Neuronal stem cell (in vitro differentiated cells): ENCODE measurements around the gene SPAAR.
"Not testable (repeated sequence)": the region's sequence is repeated elsewhere in the genome, so short reads cannot be mapped to it uniquely, and the experiment has no call there.

Experiments
- DNase-seq: peaks from one replicate; pipeline ENCODE4 v3.0.0-alpha.2; 2013; ENCODE audit warnings: low spot score
- H2AFZ ChIP-seq: one replicate; pipeline ENCODE4 v1.6.1; 2013; ENCODE audit warnings: mild to moderate bottlenecking, low read length, inconsistent platforms
- H2AK5ac ChIP-seq: 2 replicates; pipeline ENCODE4 v1.6.1; 2013; ENCODE audit warnings: low read depth, mild to moderate bottlenecking, inconsistent platforms, low read length, moderate library complexity, mixed read lengths
- H2BK120ac ChIP-seq: 2 replicates; pipeline ENCODE4 v1.6.1; 2013; ENCODE audit warnings: low read depth, mild to moderate bottlenecking, inconsistent platforms, low read length, moderate library complexity, mixed read lengths
- H2BK12ac ChIP-seq: one replicate; pipeline ENCODE4 v1.6.1; 2013; ENCODE audit warnings: low read length, inconsistent platforms
- H2BK15ac ChIP-seq: 2 replicates; pipeline ENCODE4 v1.6.1; 2013; ENCODE audit warnings: mild to moderate bottlenecking, low read length, inconsistent platforms, mixed read lengths
- H2BK5ac ChIP-seq: one replicate; pipeline ENCODE4 v1.6.1; 2013; ENCODE audit warnings: inconsistent platforms, mild to moderate bottlenecking, low read length, moderate library complexity
- H3K14ac ChIP-seq: one replicate; pipeline ENCODE4 v1.6.1; 2013; ENCODE audit warnings: low read length, inconsistent platforms
- H3K18ac ChIP-seq: 2 replicates; pipeline ENCODE4 v1.6.1; 2013; ENCODE audit warnings: low read length, inconsistent platforms
- H3K23ac ChIP-seq: 2 replicates; pipeline ENCODE4 v1.6.1; 2013; ENCODE audit warnings: low read depth, mild to moderate bottlenecking, mixed read lengths, low read length, inconsistent platforms; ENCODE audit not compliant: poor library complexity
- H3K27ac ChIP-seq: replicated peaks from 3 replicates; pipeline ENCODE4 v1.5.1; 2013; ENCODE audit warnings: low read length, inconsistent platforms
- H3K27me3 ChIP-seq, 3 experiments: 2 replicates each; pipeline ENCODE4 v1.6.1; 2013; ENCODE audit warnings: low read length in 3 of 3, mild to moderate bottlenecking in 2 of 3, inconsistent platforms in 1 of 3, low read depth in 1 of 3, mixed read lengths in 1 of 3, moderate library complexity in 1 of 3; ENCODE audit not compliant: control insufficient read depth in 3 of 3, insufficient read depth in 3 of 3
- H3K36me3 ChIP-seq, 2 donors: replicated peaks in 1 of 2; 2 replicates each; pipeline ENCODE4 v1.6.1; 2013; ENCODE audit warnings: low read length in 2 of 2; ENCODE audit not compliant: control insufficient read depth in 2 of 2, insufficient read depth in 2 of 2
- H3K4ac ChIP-seq: 2 replicates; pipeline ENCODE4 v1.6.1; 2013; ENCODE audit warnings: inconsistent platforms, mild to moderate bottlenecking, low read length, moderate library complexity
- H3K4me1 ChIP-seq, 2 donors: 1 replicate in 1 of 2; 2 replicates in 1 of 2; pipeline ENCODE4 v1.6.1; 2013; ENCODE audit warnings: low read length in 2 of 2, low read depth in 1 of 2; ENCODE audit not compliant: control insufficient read depth in 2 of 2, insufficient read depth in 1 of 2
- H3K4me2 ChIP-seq: one replicate; pipeline ENCODE4 v1.6.1; 2013; ENCODE audit warnings: mild to moderate bottlenecking, low read length, inconsistent platforms; ENCODE audit not compliant: insufficient read depth, poor library complexity, severe bottlenecking
- H3K4me3 ChIP-seq, 2 donors: 2 replicates each; pipeline ENCODE4 v1.5.1; 2013; ENCODE audit warnings: low read length in 2 of 2, mild to moderate bottlenecking in 2 of 2, inconsistent platforms in 1 of 2, moderate library complexity in 1 of 2
- H3K79me1 ChIP-seq: one replicate; pipeline ENCODE4 v1.6.1; 2013; ENCODE audit warnings: low read depth, mild to moderate bottlenecking, inconsistent platforms, low read length, moderate library complexity
- H3K9ac ChIP-seq: one replicate; pipeline ENCODE4 v1.6.1; 2013; ENCODE audit warnings: mild to moderate bottlenecking, low read depth, low read length, inconsistent platforms; ENCODE audit not compliant: poor library complexity
- H3K9me3 ChIP-seq, 2 donors: replicated peaks in 1 of 2; 2 replicates each; pipeline versions ENCODE3 to v1.6.1; 2013; ENCODE audit warnings: low read length in 2 of 2, mild to moderate bottlenecking in 2 of 2, inconsistent platforms in 1 of 2, low read depth in 1 of 2, mixed read lengths in 1 of 2, moderate library complexity in 1 of 2; ENCODE audit not compliant: control insufficient read depth in 2 of 2, insufficient read depth in 1 of 2
- H4K8ac ChIP-seq: one replicate; pipeline ENCODE4 v1.6.1; 2013; ENCODE audit warnings: low read depth, mild to moderate bottlenecking, inconsistent platforms, low read length, moderate library complexity
- H4K91ac ChIP-seq: one replicate; pipeline ENCODE4 v1.6.1; 2013; ENCODE audit warnings: low read length, low read depth, mild to moderate bottlenecking, inconsistent platforms; ENCODE audit not compliant: poor library complexity
- WGBS, 2 donors: extraction: QIAGEN DNeasy Blood & Tissue Kit; methylation state at CpG; one replicate each; pipeline ENCODE4 v1.1.7; 2013; ENCODE audit warnings: missing lambda C conversion rate in 2 of 2, mixed read lengths in 1 of 2; ENCODE audit not compliant: insufficient read length in 2 of 2, insufficient replicate concordance in 1 of 2; ENCODE audit errors: extremely low coverage in 2 of 2; 5-methylcytosine and 5-hydroxymethylcytosine counted together

Gene SPAAR

DNA sequence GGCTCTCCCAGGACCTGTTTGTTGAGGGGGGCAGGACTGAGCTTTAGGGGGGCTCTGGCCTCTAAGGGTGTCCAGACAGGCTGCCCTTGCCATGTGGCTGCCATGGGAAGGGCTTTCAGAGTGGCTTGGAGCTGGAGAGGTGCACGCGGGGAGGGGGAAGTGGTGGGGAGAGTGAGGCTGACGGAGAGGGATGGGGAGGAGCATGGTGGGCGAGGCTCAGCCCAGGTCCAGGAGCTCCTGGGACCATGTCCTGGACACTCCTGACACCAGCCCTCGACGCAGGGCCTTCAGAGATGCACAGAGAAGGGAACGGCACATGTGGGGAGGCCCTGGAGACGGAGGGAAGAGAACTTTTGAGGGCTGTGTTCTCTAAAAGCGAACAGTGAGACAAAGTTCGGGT, 2.4 kb downstream of the SPAAR start:
- no peak overlapping the region for H2AFZ ChIP-seq
- H3K14ac ChIP-seq: peak overlapping the region; percentile 59
- H3K4ac ChIP-seq: no peak overlapping the region
- H2BK15ac ChIP-seq: peak overlapping the region; percentile 21
- peaks cover 26 to 35% of the 10 kb centered on the region in 2 donors for H3K4me1 ChIP-seq
- H3K9ac ChIP-seq: no peak overlapping the region
- no peak overlapping the region for H3K4me3 ChIP-seq
- no peak overlapping the region for H4K91ac ChIP-seq
- WGBS, 2 donors: no CpG with 5 or more reads among the region's 10 CpGs
- H2BK120ac ChIP-seq: no peak overlapping the region
- H4K8ac ChIP-seq: no peak overlapping the region
- H2BK5ac ChIP-seq: no peak overlapping the region
- H3K36me3 ChIP-seq: no peaks in the 10 kb centered on the region
- no peaks in the 10 kb centered on the region for H3K9me3 ChIP-seq
- no peak for DNase-seq
- no peak overlapping the region for H3K23ac ChIP-seq
- H2AK5ac ChIP-seq: peak overlapping the region; percentile 17
- no peaks in the 10 kb centered on the region for H3K27me3 ChIP-seq
- H3K79me1 ChIP-seq: no peaks in the 10 kb centered on the region
- H3K18ac ChIP-seq: peak overlapping the region; percentile 68
- no peak overlapping the region for H3K27ac ChIP-seq
- H2BK12ac ChIP-seq: no peak overlapping the region
- H3K4me2 ChIP-seq: no peak overlapping the region

DNA sequence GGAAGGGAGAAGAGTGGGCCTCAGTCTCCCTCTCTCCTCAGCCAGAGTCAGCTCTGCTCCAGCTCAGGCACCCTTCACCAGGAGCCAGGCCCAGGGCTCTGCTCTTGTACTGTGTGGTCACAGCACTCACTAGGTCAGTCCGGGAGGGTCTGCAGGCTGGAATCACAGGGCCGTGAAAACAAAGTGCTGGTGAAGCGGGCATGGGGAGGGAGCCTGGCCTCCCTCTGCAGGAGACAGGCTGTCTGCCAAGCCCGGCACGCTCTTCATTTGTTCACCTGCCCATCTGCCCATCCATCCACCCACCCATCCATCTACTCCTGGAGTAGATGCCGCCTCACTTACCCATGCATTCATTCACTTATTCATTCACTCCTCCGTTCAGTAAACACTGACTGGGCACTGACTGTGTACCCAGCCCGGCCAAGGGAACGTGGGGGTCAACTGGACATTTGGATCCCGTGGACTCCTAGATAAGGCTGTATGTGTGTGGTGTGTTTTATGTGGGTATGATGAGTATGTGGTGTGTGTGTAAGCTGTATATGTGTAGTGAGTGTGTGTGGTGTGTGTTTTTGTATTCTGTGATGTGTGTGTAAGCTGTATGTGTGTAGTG, 3.6 kb downstream of the SPAAR start:
- no peak overlapping the region for H3K4me2 ChIP-seq
- no peak overlapping the region for H3K23ac ChIP-seq
- no peak overlapping the region for H2BK12ac ChIP-seq
- H2AFZ ChIP-seq: no peak overlapping the region
- H2BK15ac ChIP-seq: no peak overlapping the region
- H2BK5ac ChIP-seq: no peak overlapping the region
- peak overlapping the region; percentile 30 for H3K18ac ChIP-seq
- H4K91ac ChIP-seq: no peak overlapping the region
- DNase-seq: no peak
- no peak overlapping the region for H3K4ac ChIP-seq
- H3K36me3 ChIP-seq: no peaks in the 10 kb centered on the region
- no peak overlapping the region for H3K14ac ChIP-seq
- peaks cover 16 to 24% of the 10 kb centered on the region in 2 donors for H3K4me1 ChIP-seq
- no peak overlapping the region for H2BK120ac ChIP-seq
- no peak overlapping the region for H3K4me3 ChIP-seq
- H3K27ac ChIP-seq: no peak overlapping the region
- H3K27me3 ChIP-seq: no peaks in the 10 kb centered on the region
- no peak overlapping the region for H2AK5ac ChIP-seq
- no peaks in the 10 kb centered on the region for H3K79me1 ChIP-seq
- H3K9me3 ChIP-seq: no peaks in the 10 kb centered on the region
- H3K9ac ChIP-seq: no peak overlapping the region
- no peak overlapping the region for H4K8ac ChIP-seq
- WGBS, 2 donors: no CpG with 5 or more reads among the region's 10 CpGs

DNA sequence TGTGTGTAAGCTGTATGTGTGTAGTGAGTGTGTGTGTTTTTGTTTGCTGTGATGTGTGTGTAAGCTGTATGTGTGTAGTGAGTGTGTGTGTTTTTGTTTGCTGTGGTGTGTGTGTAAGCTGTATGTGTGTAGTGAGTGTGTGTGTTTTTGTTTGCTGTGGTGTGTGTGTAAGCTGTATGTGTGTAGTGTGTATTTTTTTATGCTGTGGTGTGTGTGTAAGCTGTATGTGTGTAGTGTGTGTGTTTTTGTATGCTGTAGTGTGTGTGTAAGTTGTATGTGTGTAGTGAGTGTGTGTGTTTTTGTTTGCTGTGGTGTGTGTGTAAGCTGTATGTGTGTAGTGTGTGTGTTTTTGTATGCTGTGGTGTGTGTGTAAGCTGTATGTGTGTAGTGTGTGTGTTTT, 4.1 kb downstream of the SPAAR start:
- not testable (repeated sequence) for H3K14ac ChIP-seq, H3K4me3 ChIP-seq, H3K4ac ChIP-seq, H2AK5ac ChIP-seq, H3K79me1 ChIP-seq, H3K36me3 ChIP-seq, H3K4me2 ChIP-seq, H2BK12ac ChIP-seq, H4K91ac ChIP-seq, H3K9me3 ChIP-seq, H2AFZ ChIP-seq, H3K27me3 ChIP-seq, H3K9ac ChIP-seq, H3K18ac ChIP-seq, H3K27ac ChIP-seq, H2BK15ac ChIP-seq, H4K8ac ChIP-seq, DNase-seq, H2BK120ac ChIP-seq, H2BK5ac ChIP-seq, H3K23ac ChIP-seq
- H3K4me1 ChIP-seq: peaks cover 10 to 18% of the 10 kb centered on the region in 2 donors

DNA sequence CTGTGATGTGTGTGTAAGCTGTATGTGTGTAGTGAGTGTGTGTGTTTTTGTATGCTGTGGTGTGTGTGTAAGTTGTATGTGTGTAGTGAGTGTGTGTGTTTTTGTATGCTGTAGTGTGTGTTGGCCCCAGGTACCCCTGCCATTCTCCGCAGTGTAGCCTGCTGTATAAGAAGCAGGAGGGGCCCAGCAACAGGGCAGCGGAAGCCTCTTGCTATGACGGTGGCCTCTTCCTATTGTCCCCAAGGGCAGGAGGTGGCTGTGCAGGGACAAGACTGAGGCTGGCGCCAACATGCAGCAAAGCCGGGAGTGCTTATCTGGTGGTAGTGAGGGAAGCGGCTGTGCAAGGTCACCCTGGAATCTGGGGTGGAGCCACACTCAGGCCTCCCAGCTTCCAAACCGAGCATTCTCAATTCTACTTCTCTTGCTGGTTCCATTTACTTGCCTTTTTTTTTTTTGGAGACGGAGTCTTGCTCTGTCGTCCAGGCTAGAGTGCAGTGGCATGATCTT, 5.1 kb downstream of the SPAAR start:
- no peak overlapping the region for H3K4me2 ChIP-seq
- no peak overlapping the region for H3K14ac ChIP-seq
- peak overlapping the region; percentile 70 for H2AFZ ChIP-seq
- H3K4me1 ChIP-seq: peaks cover 6 to 10% of the 10 kb centered on the region in 2 donors
- no peak overlapping the region for H2BK15ac ChIP-seq
- no peak overlapping the region for H3K23ac ChIP-seq
- no peaks in the 10 kb centered on the region for H3K36me3 ChIP-seq
- H2BK12ac ChIP-seq: no peak overlapping the region
- H3K9me3 ChIP-seq: no peaks in the 10 kb centered on the region
- H2BK120ac ChIP-seq: no peak overlapping the region
- H3K4ac ChIP-seq: no peak overlapping the region
- H4K91ac ChIP-seq: no peak overlapping the region
- H3K18ac ChIP-seq: no peak overlapping the region
- no peak overlapping the region for H3K4me3 ChIP-seq
- no peak overlapping the region for H2AK5ac ChIP-seq
- no peak overlapping the region for H3K27ac ChIP-seq
- no peak overlapping the region for H2BK5ac ChIP-seq
- H3K79me1 ChIP-seq: no peaks in the 10 kb centered on the region
- DNase-seq: peak; percentile 62
- no peak overlapping the region for H4K8ac ChIP-seq
- H3K9ac ChIP-seq: no peak overlapping the region
- no peaks in the 10 kb centered on the region for H3K27me3 ChIP-seq
- WGBS, 2 donors: no CpG with 5 or more reads among the region's 9 CpGs
